Sigmoid colon (tissue), 7 donors: Measurements from ENCODE around the gene CPN2. TPM values are rescaled to one million over a fixed set of nuclear protein-coding genes. Genes with fewer than 3 reads are reported as not detected.

Experiments used
- DNase-seq: peaks from one replicate; pipeline ENCODE4 v3.0.0-alpha.2; 2019
- H3K27ac ChIP-seq, 4 donors: fragments of 200-600 bp; sonication (generic); one replicate each; pipeline ENCODE4 v1.5.1; 2016 to 2019; ENCODE audit warnings: mild to moderate bottlenecking in 1 of 4
- H3K27me3 ChIP-seq, 3 donors: fragments of 200-600 bp; sonication (generic); one replicate each; pipeline ENCODE4 v1.5.1; 2019; ENCODE audit warnings: mild to moderate bottlenecking in 1 of 3
- H3K36me3 ChIP-seq, 4 donors: fragments of 200-600 bp; sonication (generic); one replicate each; pipeline ENCODE4 v1.5.1; 2016 to 2019
- H3K4me1 ChIP-seq, 4 donors: fragments of 200-600 bp; sonication (generic); one replicate each; pipeline ENCODE4 v1.5.1; 2017 to 2019
- H3K4me3 ChIP-seq, 4 donors: fragments of 200-600 bp; sonication (generic); one replicate each; pipeline ENCODE4 v1.5.1; 2017 to 2019; ENCODE audit warnings: mild to moderate bottlenecking in 2 of 4, moderate library complexity in 1 of 4
- H3K9me3 ChIP-seq, 4 donors: fragments of 200-600 bp in 3 of 4; sonication (generic) in 3 of 4; one replicate each; pipeline versions ENCODE4 v1.5.1 to v1.6.1; 2013 to 2019
- EP300 ChIP-seq, 4 donors: sonication (generic); formaldehyde crosslinking; IDR thresholded peaks; one replicate each; pipeline ENCODE4 v1.6.1; 2017; ENCODE audit warnings: antibody characterized with exemption in 4 of 4
- POLR2A ChIP-seq, 2 donors: fragments of 450-650 bp; IDR thresholded peaks; one replicate each; pipeline ENCODE4 v1.6.1; 2016; ENCODE audit warnings: antibody characterized with exemption in 2 of 2, mild to moderate bottlenecking in 2 of 2, moderate library complexity in 2 of 2
- POLR2AphosphoS5 ChIP-seq, 4 donors: sonication (generic); formaldehyde crosslinking; IDR thresholded peaks; one replicate each; pipeline ENCODE4 v1.6.1; 2017; ENCODE audit warnings: antibody characterized with exemption in 4 of 4
- WGBS, 2 donors: extraction: QIAGEN DNeasy Blood & Tissue Kit; methylation state at CpG; one replicate each; pipeline ENCODE4 v1.1.7; 2013; 5-methylcytosine and 5-hydroxymethylcytosine counted together
- intact Hi-C: fragments of 100-400 bp; cut with DNase I; formaldehyde crosslinking; loops from one replicate; pipeline ENCODE4 v1.15.1; 2023
- polyA plus RNA-seq, 3 donors: library from polyadenylated mRNA; stranded (reverse); fragments of 200-250 nt; gene quantifications; one replicate each; pipeline ENCODE4 v1.2.3, GENCODE V29; 2013
- total RNA-seq, 4 donors: library from RNA; depleted of rRNA; stranded (reverse); fragments of >200 nt; gene quantifications; one replicate each; pipeline ENCODE4 v1.1.0, GENCODE V29; 2016
- TF ChIP-seq, protein P1 (sequence below), 4 experiments: fragments of 450-650 bp in 3 of 4; fragments of 200-600 bp in 1 of 4; IDR thresholded peaks; one replicate each; pipeline ENCODE4 v1.5.1; 2016 to 2019; ENCODE audit warnings: antibody characterized with exemption in 4 of 4, mild to moderate bottlenecking in 3 of 4, moderate library complexity in 2 of 4
- donor health status: healthy with polysubstance abuse.
- donor health status: Bipolar disorder and iron deficiency.
- donor health status: healthy.

Gene CPN2
- total and polyA plus RNA-seq, 7 donors: 0.01 TPM; not detected in 6

DNA sequence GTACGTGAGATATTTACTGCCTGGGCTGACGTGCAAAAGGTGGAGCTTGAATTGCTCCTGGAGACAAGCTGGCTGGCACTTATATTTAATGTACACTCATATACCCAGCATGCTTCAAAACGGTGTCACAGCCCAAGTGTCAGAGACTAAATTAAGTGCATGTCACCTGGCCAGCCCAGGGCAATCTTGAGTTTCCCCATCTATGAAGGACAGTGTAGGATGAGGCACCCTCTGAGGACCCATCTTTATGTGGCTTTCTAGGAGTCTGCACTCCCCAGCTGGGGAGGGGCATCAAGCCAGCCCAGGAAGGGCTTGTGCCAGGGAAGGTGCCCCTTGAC, 13.2 kb upstream of the CPN2 start:
- Histone ChIP-seq H3K27me3 (peaks cover 0 to 18% (median 0%) of the 10 kb centered on the region in 3 donors), H3K4me1 (peaks cover 0 to 13% (median 6%) of the 10 kb centered on the region in 4 donors), H3K4me3 (no peak overlapping the region), H3K36me3 (no peaks in the 10 kb centered on the region), H3K9me3 (no peaks in the 10 kb centered on the region), H3K27ac (no peak overlapping the region)
- WGBS, 2 donors: 21 to 66% methylated on average over 3 of the region's 3 CpGs
- no peak for TF ChIP-seq POLR2A (IDR thresholded peaks at IDR 0.05)
- no peak for TF ChIP-seq EP300 (IDR thresholded peaks at IDR 0.05)
- no peak for TF ChIP-seq POLR2AphosphoS5 (IDR thresholded peaks at IDR 0.05)
- TF ChIP-seq, protein P1, sequence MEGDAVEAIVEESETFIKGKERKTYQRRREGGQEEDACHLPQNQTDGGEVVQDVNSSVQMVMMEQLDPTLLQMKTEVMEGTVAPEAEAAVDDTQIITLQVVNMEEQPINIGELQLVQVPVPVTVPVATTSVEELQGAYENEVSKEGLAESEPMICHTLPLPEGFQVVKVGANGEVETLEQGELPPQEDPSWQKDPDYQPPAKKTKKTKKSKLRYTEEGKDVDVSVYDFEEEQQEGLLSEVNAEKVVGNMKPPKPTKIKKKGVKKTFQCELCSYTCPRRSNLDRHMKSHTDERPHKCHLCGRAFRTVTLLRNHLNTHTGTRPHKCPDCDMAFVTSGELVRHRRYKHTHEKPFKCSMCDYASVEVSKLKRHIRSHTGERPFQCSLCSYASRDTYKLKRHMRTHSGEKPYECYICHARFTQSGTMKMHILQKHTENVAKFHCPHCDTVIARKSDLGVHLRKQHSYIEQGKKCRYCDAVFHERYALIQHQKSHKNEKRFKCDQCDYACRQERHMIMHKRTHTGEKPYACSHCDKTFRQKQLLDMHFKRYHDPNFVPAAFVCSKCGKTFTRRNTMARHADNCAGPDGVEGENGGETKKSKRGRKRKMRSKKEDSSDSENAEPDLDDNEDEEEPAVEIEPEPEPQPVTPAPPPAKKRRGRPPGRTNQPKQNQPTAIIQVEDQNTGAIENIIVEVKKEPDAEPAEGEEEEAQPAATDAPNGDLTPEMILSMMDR (IDR thresholded peaks at IDR 0.05): no peak
- intact Hi-C loops: no loop called here
- no peak for DNase-seq

DNA sequence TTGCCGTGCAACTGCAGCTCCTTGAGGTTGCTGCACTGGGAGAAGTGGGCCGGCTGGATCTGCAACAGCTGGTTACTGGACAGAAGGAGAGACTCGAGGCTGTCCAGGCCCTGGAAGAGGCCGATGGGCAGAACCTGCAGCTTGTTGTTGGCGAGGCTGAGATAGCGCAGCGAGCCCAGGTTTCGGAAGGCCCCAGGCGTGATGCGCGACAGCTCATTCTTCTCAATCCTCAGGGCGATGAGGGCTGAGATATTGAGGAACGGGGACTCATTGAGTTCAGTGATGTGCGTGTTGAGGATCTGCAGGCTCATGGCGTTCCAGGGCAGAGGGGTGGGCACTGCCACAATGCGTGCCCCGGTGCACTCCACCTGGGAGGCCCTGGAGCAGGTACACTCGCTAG, 9.4 kb upstream of the CPN2 start:
- Histone ChIP-seq H3K27me3 (no peaks in the 10 kb centered on the region), H3K4me3 (no peak overlapping the region), H3K4me1 (peaks cover 0 to 12% (median 6%) of the 10 kb centered on the region in 4 donors), H3K27ac (no peak overlapping the region), H3K36me3 (no peaks in the 10 kb centered on the region), H3K9me3 (no peaks in the 10 kb centered on the region)
- DNase-seq: no peak
- no peak for TF ChIP-seq POLR2A (IDR thresholded peaks at IDR 0.05)
- TF ChIP-seq POLR2AphosphoS5 (IDR thresholded peaks at IDR 0.05): no peak
- no peak for TF ChIP-seq EP300 (IDR thresholded peaks at IDR 0.05)
- TF ChIP-seq, protein P1 (IDR thresholded peaks at IDR 0.05): no peak
- intact Hi-C loops: no loop called here
- WGBS, 2 donors: 89 to 91% methylated on average over 18 of the region's 18 CpGs

DNA sequence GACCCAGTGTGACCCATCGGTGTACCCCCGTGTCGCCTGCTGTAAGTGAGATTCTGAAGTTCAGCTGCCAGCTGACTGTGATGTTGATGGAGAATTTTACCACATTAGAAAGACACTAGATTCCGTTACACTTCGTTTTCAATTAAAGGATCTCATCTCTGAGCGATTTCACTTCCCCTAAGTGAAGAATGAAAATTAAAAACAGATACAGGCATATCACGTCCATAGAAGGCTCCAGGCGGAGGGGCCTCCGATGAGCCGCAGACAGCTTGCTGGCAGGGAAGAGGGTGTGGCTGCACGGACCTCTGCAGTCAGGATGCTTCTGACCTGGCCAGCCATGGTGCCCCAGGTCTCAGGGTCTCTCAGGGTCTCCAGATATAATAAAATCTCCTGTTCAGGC, 6.6 kb upstream of the CPN2 start:
- TF ChIP-seq POLR2A (IDR thresholded peaks at IDR 0.05): no peak
- TF ChIP-seq, protein P1 (IDR thresholded peaks at IDR 0.05): no peak
- TF ChIP-seq EP300 (IDR thresholded peaks at IDR 0.05): no peak
- TF ChIP-seq POLR2AphosphoS5 (IDR thresholded peaks at IDR 0.05): no peak
- Histone ChIP-seq H3K4me1 (no peaks in the 10 kb centered on the region), H3K27me3 (no peaks in the 10 kb centered on the region), H3K9me3 (no peaks in the 10 kb centered on the region), H3K27ac (no peak overlapping the region), H3K4me3 (no peak overlapping the region), H3K36me3 (no peaks in the 10 kb centered on the region)
- whole genome bisulfite sequencing, 2 donors: 90% methylated on average over 11 of the region's 11 CpGs
- intact Hi-C loops: no loop called here
- no peak for DNase-seq

DNA sequence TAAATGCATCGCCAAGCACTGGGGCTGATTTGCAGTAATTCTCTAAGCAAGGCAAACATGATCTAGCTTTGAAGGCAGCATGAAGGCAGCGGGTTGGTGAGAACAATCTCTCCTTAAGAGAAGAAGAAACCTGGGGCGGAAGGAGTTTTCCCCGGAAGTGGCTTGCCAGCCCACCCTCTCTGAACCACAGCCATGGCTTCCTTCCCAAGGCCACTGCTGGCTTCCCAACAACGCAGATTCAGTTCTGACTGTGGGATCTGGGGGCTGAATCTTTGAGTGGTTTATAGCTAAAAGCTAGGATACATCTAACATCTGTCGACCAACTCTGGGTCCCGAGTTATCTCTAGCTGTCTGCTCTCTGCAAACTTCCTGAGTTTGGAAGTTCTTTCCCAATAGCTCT, 4.3 kb upstream of the CPN2 start:
- no peak for DNase-seq
- intact Hi-C loops: no loop called here

DNA sequence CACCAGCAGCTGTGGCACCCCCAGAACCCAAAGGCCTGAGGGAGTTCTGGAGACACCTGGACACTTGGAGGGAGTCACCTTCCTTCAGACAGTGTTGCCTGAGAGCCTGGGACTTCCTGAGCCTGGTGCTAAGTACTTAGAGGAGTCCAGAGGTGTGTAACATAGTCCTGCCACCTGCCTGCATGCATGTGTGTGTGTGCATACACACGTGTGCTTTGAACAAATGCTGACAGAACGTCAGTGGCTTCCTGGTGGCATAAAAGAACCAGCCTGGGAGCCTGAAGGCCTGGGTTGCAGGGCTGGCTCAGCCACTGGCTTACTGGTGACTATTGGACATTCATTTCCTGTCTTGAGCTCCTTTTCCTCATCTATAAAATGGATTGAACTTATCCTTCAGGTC, 3.2 kb upstream of the CPN2 start:
- no peaks in the 10 kb centered on the region for H3K9me3 ChIP-seq
- intact Hi-C loops: no loop called here
- WGBS, 2 donors: 36 to 65% methylated on average over 2 of the region's 2 CpGs

More for the DNA sequence above, 4.3 kb upstream of the CPN2 start:
- Histone ChIP-seq H3K27me3 (no peaks in the 10 kb centered on the region), H3K27ac (no peak overlapping the region), H3K4me1 (no peaks in the 10 kb centered on the region), H3K9me3 (no peaks in the 10 kb centered on the region), H3K4me3 (no peak overlapping the region), H3K36me3 (no peaks in the 10 kb centered on the region)
- 77 to 86% methylated on average over 7 of the region's 7 CpGs for whole genome bisulfite sequencing, 2 donors
- TF ChIP-seq, protein P1 (IDR thresholded peaks at IDR 0.05): no peak
- TF ChIP-seq POLR2A (IDR thresholded peaks at IDR 0.05) (no peak), POLR2AphosphoS5 (IDR thresholded peaks at IDR 0.05) (no peak), EP300 (IDR thresholded peaks at IDR 0.05) (no peak)

More for the DNA sequence above, 3.2 kb upstream of the CPN2 start:
- no peak for DNase-seq
- no peaks in the 10 kb centered on the region for H3K27me3 ChIP-seq
- no peak overlapping the region for H3K27ac ChIP-seq
- no peaks in the 10 kb centered on the region for H3K36me3 ChIP-seq
- H3K4me1 ChIP-seq: no peaks in the 10 kb centered on the region
- no peak overlapping the region for H3K4me3 ChIP-seq
- TF ChIP-seq POLR2AphosphoS5 (IDR thresholded peaks at IDR 0.05) (no peak), EP300 (IDR thresholded peaks at IDR 0.05) (no peak), POLR2A (IDR thresholded peaks at IDR 0.05) (no peak)
- TF ChIP-seq, protein P1 (IDR thresholded peaks at IDR 0.05): no peak
